ENCODE results near the gene CSTF1.

The CSTF1 gene

GRCh38 chr20:56449459-56449858 is 57.0 kb downstream of the CSTF1 start:
- H3K23ac ChIP-seq (ENCODE audit: low read length): no peak overlapping the region
- H2BK120ac ChIP-seq (ENCODE audit: low read depth, low read length): no peak overlapping the region
- DNase-seq: no peak
- no peaks in the 10 kb centered on the region for H3K79me1 ChIP-seq (ENCODE audit: low read length)
- H3K27me3 ChIP-seq (ENCODE audit: insufficient read depth, low read length, poor library complexity): no peaks in the 10 kb centered on the region
- H3K27ac ChIP-seq (ENCODE audit: low read depth, low read length): no peak overlapping the region
- H3K56ac ChIP-seq (ENCODE audit: low read length): no peak overlapping the region
- H2BK5ac ChIP-seq (ENCODE audit: low read length): no peak overlapping the region
- H3K4me2 ChIP-seq (ENCODE audit: low read length): no peak overlapping the region
- no peak overlapping the region for H3K4ac ChIP-seq (ENCODE audit: low read depth, low read length)
- H3K79me2 ChIP-seq (ENCODE audit: control insufficient read depth, insufficient read depth, low read length): no peaks in the 10 kb centered on the region
- H4K5ac ChIP-seq (ENCODE audit: low read length): no peak overlapping the region
- H3K18ac ChIP-seq (ENCODE audit: low read length): no peak overlapping the region
- H2BK15ac ChIP-seq (replicated peaks; ENCODE audit: low read depth): no peak overlapping the region
- H3K36me3 ChIP-seq (ENCODE audit: control insufficient read depth, insufficient read depth, low read length): no peaks in the 10 kb centered on the region
- H3K4me3 ChIP-seq (ENCODE audit: low read length): no peak overlapping the region
- H3K9ac ChIP-seq (ENCODE audit: low read length): no peak overlapping the region
- no peak overlapping the region for H4K8ac ChIP-seq (ENCODE audit: low read depth, low read length)
- WGBS (ENCODE audit: extremely low coverage, insufficient coverage, low lambda C conversion rate): no CpG with 5 or more reads among the region's 5 CpGs
- H3K4me1 ChIP-seq (ENCODE audit: control insufficient read depth, low read depth, low read length): no peaks in the 10 kb centered on the region
- H2AK5ac ChIP-seq (ENCODE audit: low read length): no peak overlapping the region

GRCh38 chr20:56451056-56451765 is 58.8 kb downstream of the CSTF1 start:
- WGBS (ENCODE audit: extremely low coverage, insufficient coverage, low lambda C conversion rate): no CpG with 5 or more reads among the region's 13 CpGs
- Histone ChIP-seq H3K56ac (ENCODE audit: low read length) (no peak overlapping the region), H3K4me3 (ENCODE audit: low read length) (no peak overlapping the region), H2BK120ac (ENCODE audit: low read depth, low read length) (no peak overlapping the region), H3K36me3 (ENCODE audit: control insufficient read depth, insufficient read depth, low read length) (no peaks in the 10 kb centered on the region), H3K79me2 (ENCODE audit: control insufficient read depth, insufficient read depth, low read length) (no peaks in the 10 kb centered on the region), H3K27ac (ENCODE audit: low read depth, low read length) (no peak overlapping the region), H2AK5ac (ENCODE audit: low read length) (no peak overlapping the region), H2BK15ac (replicated peaks; ENCODE audit: low read depth) (no peak overlapping the region), H2BK5ac (ENCODE audit: low read length) (no peak overlapping the region), H3K4ac (ENCODE audit: low read depth, low read length) (no peak overlapping the region), H3K23ac (ENCODE audit: low read length) (no peak overlapping the region), H3K9ac (ENCODE audit: low read length) (no peak overlapping the region), H4K8ac (ENCODE audit: low read depth, low read length) (no peak overlapping the region), H3K27me3 (ENCODE audit: insufficient read depth, low read length, poor library complexity) (no peaks in the 10 kb centered on the region), H3K4me1 (ENCODE audit: control insufficient read depth, low read depth, low read length) (no peaks in the 10 kb centered on the region), H3K18ac (ENCODE audit: low read length) (no peak overlapping the region), H3K4me2 (ENCODE audit: low read length) (no peak overlapping the region), H3K79me1 (ENCODE audit: low read length) (no peaks in the 10 kb centered on the region), H4K5ac (ENCODE audit: low read length) (no peak overlapping the region)
- DNase-seq: no peak

- Histone ChIP-seq H2BK120ac (ENCODE audit: low read depth, low read length) (no peak overlapping the region), H3K79me2 (ENCODE audit: control insufficient read depth, insufficient read depth, low read length) (no peaks in the 10 kb centered on the region), H3K4me3 (ENCODE audit: low read length) (no peak overlapping the region), H3K4me2 (ENCODE audit: low read length) (no peak overlapping the region), H3K23ac (ENCODE audit: low read length) (no peak overlapping the region), H4K8ac (ENCODE audit: low read depth, low read length) (no peak overlapping the region), H3K4me1 (ENCODE audit: control insufficient read depth, low read depth, low read length) (no peaks in the 10 kb centered on the region), H3K27me3 (ENCODE audit: insufficient read depth, low read length, poor library complexity) (no peaks in the 10 kb centered on the region), H3K18ac (ENCODE audit: low read length) (no peak overlapping the region), H2AK5ac (ENCODE audit: low read length) (no peak overlapping the region), H4K5ac (ENCODE audit: low read length) (no peak overlapping the region), H3K56ac (ENCODE audit: low read length) (no peak overlapping the region), H3K9ac (ENCODE audit: low read length) (no peak overlapping the region), H3K36me3 (ENCODE audit: control insufficient read depth, insufficient read depth, low read length) (no peaks in the 10 kb centered on the region), H3K4ac (ENCODE audit: low read depth, low read length) (no peak overlapping the region), H3K27ac (ENCODE audit: low read depth, low read length) (no peak overlapping the region), H2BK15ac (replicated peaks; ENCODE audit: low read depth) (no peak overlapping the region), H2BK5ac (ENCODE audit: low read length) (no peak overlapping the region), H3K79me1 (ENCODE audit: low read length) (no peaks in the 10 kb centered on the region)
- DNase-seq: no peak
- WGBS (ENCODE audit: extremely low coverage, insufficient coverage, low lambda C conversion rate): no CpG with 5 or more reads among the region's 5 CpGs
These were observed 60.9 kb downstream of the CSTF1 start for GRCh38 chr20:56453352-56453751.

GRCh38 chr20:56454754-56455153 is 62.3 kb downstream of the CSTF1 start:
- H3K4ac ChIP-seq (ENCODE audit: low read depth, low read length): no peak overlapping the region
- DNase-seq: no peak
- H3K4me1 ChIP-seq (ENCODE audit: control insufficient read depth, low read depth, low read length): no peaks in the 10 kb centered on the region
- H3K9ac ChIP-seq (ENCODE audit: low read length): no peak overlapping the region
- no peak overlapping the region for H2BK120ac ChIP-seq (ENCODE audit: low read depth, low read length)
- H3K18ac ChIP-seq (ENCODE audit: low read length): no peak overlapping the region
- H4K8ac ChIP-seq (ENCODE audit: low read depth, low read length): no peak overlapping the region
- H3K36me3 ChIP-seq (ENCODE audit: control insufficient read depth, insufficient read depth, low read length): no peaks in the 10 kb centered on the region
- H3K27ac ChIP-seq (ENCODE audit: low read depth, low read length): no peak overlapping the region
- no peak overlapping the region for H3K4me3 ChIP-seq (ENCODE audit: low read length)
- no peak overlapping the region for H2BK5ac ChIP-seq (ENCODE audit: low read length)
- no CpG with 5 or more reads among the region's 7 CpGs for WGBS (ENCODE audit: extremely low coverage, insufficient coverage, low lambda C conversion rate)
- H3K27me3 ChIP-seq (ENCODE audit: insufficient read depth, low read length, poor library complexity): no peaks in the 10 kb centered on the region
- H4K5ac ChIP-seq (ENCODE audit: low read length): no peak overlapping the region
- no peaks in the 10 kb centered on the region for H3K79me1 ChIP-seq (ENCODE audit: low read length)
- H3K79me2 ChIP-seq (ENCODE audit: control insufficient read depth, insufficient read depth, low read length): no peaks in the 10 kb centered on the region
- no peak overlapping the region for H3K56ac ChIP-seq (ENCODE audit: low read length)
- no peak overlapping the region for H2AK5ac ChIP-seq (ENCODE audit: low read length)
- no peak overlapping the region for H2BK15ac ChIP-seq (replicated peaks; ENCODE audit: low read depth)
- H3K4me2 ChIP-seq (ENCODE audit: low read length): no peak overlapping the region
- no peak overlapping the region for H3K23ac ChIP-seq (ENCODE audit: low read length)
